Body of pancreas (tissue), 4 donors: Measurements from ENCODE around the gene USP47.

Source experiments
- CTCF ChIP-seq, 7 experiments: fragments of 450-650 bp in 4 of 7; fragments of 200-600 bp in 3 of 7; sonication (generic) in 3 of 7; IDR thresholded peaks; one replicate each; pipeline ENCODE4 v1.5.1; 2016 to 2019; ENCODE audit warnings: antibody characterized with exemption in 7 of 7
- POLR2A ChIP-seq, 3 donors: fragments of 450-650 bp; IDR thresholded peaks; one replicate each; pipeline ENCODE4 v1.6.1; 2016; ENCODE audit warnings: antibody characterized with exemption in 3 of 3, mild to moderate bottlenecking in 2 of 3

- no peak for TF ChIP-seq CTCF (IDR thresholded peaks at IDR 0.05)
- TF ChIP-seq POLR2A (IDR thresholded peaks at IDR 0.05) = no peak
Measured at GRCh38 chr11:11966354-11966741, 124.6 kb downstream of the USP47 start.
